Measurements from ENCODE around the gene GLIS2. TPM values are rescaled to one million over a fixed set of nuclear protein-coding genes. Genes with fewer than 3 reads are reported as not detected.

Gene GLIS2
- total and polyA plus RNA-seq, 2 of the 4 experiments (the other 2 are of a cell fraction): 0.36 to 8.4 TPM

DNA sequence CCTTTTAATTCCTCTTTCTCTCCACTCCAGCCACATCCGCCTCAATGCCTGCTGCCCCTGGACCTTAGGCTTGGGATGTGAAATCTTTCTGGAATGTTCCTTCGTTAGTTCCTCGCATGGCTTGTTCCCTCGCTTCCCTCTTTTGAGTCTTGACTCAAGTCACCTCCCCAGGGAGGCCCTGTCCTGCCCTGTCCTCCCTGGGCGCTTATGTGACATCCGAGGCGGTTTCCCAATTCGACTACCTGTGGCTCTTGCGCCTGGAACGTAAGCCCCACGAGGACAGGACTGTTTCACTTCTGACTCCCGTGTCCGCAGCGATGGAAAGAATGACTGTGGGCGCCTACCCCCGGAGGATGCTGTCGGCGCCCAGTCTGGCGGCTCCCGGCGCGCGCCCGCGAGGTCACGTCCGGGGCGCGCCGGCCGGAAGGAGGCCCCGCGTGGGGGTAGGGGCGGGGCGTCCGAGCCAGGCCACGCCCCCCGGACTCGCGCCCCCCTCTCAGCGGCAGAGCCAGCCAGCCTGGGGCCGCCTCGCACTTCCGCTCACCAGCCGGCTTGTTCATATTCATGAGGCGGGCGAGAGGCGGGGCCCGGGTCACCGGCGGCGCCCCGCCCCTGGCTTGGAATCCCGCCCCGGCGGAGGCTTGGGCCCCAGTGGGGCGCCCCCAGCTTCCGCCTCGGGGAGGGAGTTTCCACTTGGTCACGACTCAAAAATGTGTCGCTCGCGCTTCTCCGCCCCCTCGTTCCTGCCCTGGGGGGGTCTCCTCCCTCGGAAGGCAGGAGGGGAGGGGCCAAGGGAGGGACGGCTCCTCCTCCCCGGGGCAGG, 8.4 kb upstream of the GLIS2 start:
- Histone ChIP-seq H3K9ac (ENCODE audit: low read depth, low read length) (peak overlapping the region; percentile 68), H3K4me2 (ENCODE audit: low read depth, low read length) (peak overlapping the region; percentile 92), H3K14ac (replicated peaks; ENCODE audit: low read depth, low read length) (peak overlapping the region; percentile 100), H3K27me3 (ENCODE audit: control insufficient read depth, insufficient read depth, low read length) (no peaks in the 10 kb centered on the region), H4K8ac (ENCODE audit: low read depth in 2 of 2, low read length in 2 of 2) (peak overlapping the region; percentile 95 to 99), H3K4ac (ENCODE audit: low read depth, low read length) (peak overlapping the region; percentile 100), H2BK120ac (ENCODE audit: low read depth, low read length) (peak overlapping the region; percentile 94), H2BK5ac (ENCODE audit: low read depth, low read length, poor library complexity, severe bottlenecking) (peak overlapping the region; percentile 87), H2AFZ (replicated peaks; ENCODE audit: low read length, poor library complexity) (peak overlapping the region; percentile 96), H3K79me1 (ENCODE audit: low read depth in 1 of 2, low read length in 2 of 2) (peaks cover 9 to 32% of the 10 kb centered on the region in 2 experiments; a peak in 3 of 4 replicates), H3K27ac (ENCODE audit: insufficient read depth, low read length) (peak overlapping the region; percentile 87), H3K18ac (ENCODE audit: low read depth, low read length) (peak overlapping the region; percentile 84), H2BK15ac (ENCODE audit: low read depth, low read length) (peak overlapping the region; percentile 81), H3K36me3 (ENCODE audit: control insufficient read depth, insufficient read depth, low read length) (no peaks in the 10 kb centered on the region; the same call in 1 of the 2 replicates), H3K4me3 (ENCODE audit: insufficient read depth, low read depth, low read length) (peak overlapping the region; percentile 77), H2AK5ac (ENCODE audit: low read depth, low read length) (peak overlapping the region; percentile 98), H4K20me1 (ENCODE audit: insufficient read depth, low read length) (no peaks in the 10 kb centered on the region), H2BK20ac (ENCODE audit: low read depth, low read length) (peak overlapping the region; percentile 77), H3K9me1 (ENCODE audit: insufficient read depth, low read length) (peaks cover 21% of the 10 kb centered on the region), H3K4me1 (ENCODE audit: control insufficient read depth, insufficient read depth, low read length) (peaks cover 7% of the 10 kb centered on the region), H4K91ac (ENCODE audit: insufficient read depth, low read depth, low read length) (peak overlapping the region; percentile 99), H3K9me3 (ENCODE audit: control insufficient read depth, insufficient read depth, low read length) (no peaks in the 10 kb centered on the region), H2AK9ac (replicated peaks; ENCODE audit: low read depth, low read length, poor library complexity) (peak overlapping the region; percentile 100), H3K23ac (ENCODE audit: low read depth, low read length) (peak overlapping the region; percentile 99), H3K56ac (ENCODE audit: extremely low read depth, insufficient read depth, low read length) (peak overlapping the region; percentile 70), H4K5ac (ENCODE audit: low read depth, low read length) (peak overlapping the region; percentile 90)
- ATAC-seq (ENCODE audit: low read depth) (peak; percentile 90), DNase-seq (peak; percentile 94)
- dilution Hi-C loops (cut with HindIII; ENCODE audit: low sequenced_read_pairs, unreplicated experiment) (no loop called here), in situ Hi-C loops (cut with MboI; ENCODE audit: low sequenced_read_pairs) (no loop called here), intact Hi-C loops (cut with micrococcal nuclease) (no loop called here)
- ChIA-PET POLR2A (ENCODE audit: unreplicated experiment) (interaction anchor here (0.7 kb wide), 1 partner anchor 21 kb away, joined by 4 read pairs; no protein-coding TSS in a partner anchor), CTCF (interaction anchor here (1.1 kb wide), 1 partner anchor 23 kb away, joined by 8 read pairs; no protein-coding TSS in a partner anchor)
- 9% methylated on average over 23 of the region's 68 CpGs; no CpG with 5 or more reads in 1 of the 2 experiments for WGBS, 2 experiments (ENCODE audit: extremely low coverage in 2 of 2, insufficient read length in 1 of 2)
- BruUV-seq (replicated peaks): no TSS peak
- TF ChIP-seq, protein P1, sequence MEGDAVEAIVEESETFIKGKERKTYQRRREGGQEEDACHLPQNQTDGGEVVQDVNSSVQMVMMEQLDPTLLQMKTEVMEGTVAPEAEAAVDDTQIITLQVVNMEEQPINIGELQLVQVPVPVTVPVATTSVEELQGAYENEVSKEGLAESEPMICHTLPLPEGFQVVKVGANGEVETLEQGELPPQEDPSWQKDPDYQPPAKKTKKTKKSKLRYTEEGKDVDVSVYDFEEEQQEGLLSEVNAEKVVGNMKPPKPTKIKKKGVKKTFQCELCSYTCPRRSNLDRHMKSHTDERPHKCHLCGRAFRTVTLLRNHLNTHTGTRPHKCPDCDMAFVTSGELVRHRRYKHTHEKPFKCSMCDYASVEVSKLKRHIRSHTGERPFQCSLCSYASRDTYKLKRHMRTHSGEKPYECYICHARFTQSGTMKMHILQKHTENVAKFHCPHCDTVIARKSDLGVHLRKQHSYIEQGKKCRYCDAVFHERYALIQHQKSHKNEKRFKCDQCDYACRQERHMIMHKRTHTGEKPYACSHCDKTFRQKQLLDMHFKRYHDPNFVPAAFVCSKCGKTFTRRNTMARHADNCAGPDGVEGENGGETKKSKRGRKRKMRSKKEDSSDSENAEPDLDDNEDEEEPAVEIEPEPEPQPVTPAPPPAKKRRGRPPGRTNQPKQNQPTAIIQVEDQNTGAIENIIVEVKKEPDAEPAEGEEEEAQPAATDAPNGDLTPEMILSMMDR (conservative IDR thresholded peaks at IDR 0.05; ENCODE audit: low read depth, low read length): no peak
- TF ChIP-seq USF2 (IDR thresholded peaks at IDR 0.05; ENCODE audit: low read depth, low read length): no peak; the same call in 1 of the 2 replicates
- TF ChIP-seq RCOR1 (IDR thresholded peaks at IDR 0.05; ENCODE audit: insufficient replicate concordance, low read length): peak; percentile 67
- no peak for TF ChIP-seq NFE2L2 (IDR thresholded peaks at IDR 0.05; ENCODE audit: low read depth, low read length)
- TF ChIP-seq RFX5 (IDR thresholded peaks at IDR 0.05; ENCODE audit: low read depth, low read length): no peak
- TF ChIP-seq MAZ (IDR thresholded peaks at IDR 0.05; ENCODE audit: borderline replicate concordance, low read depth, low read length): peak; percentile 93
- no peak for TF ChIP-seq RAD21 (IDR thresholded peaks at IDR 0.05; ENCODE audit: low read length)
- no peak; the same call in 1 of the 2 replicates for TF ChIP-seq POLR2A (IDR thresholded peaks at IDR 0.05; ENCODE audit: low read depth, low read length)
- TF ChIP-seq, protein P2, sequence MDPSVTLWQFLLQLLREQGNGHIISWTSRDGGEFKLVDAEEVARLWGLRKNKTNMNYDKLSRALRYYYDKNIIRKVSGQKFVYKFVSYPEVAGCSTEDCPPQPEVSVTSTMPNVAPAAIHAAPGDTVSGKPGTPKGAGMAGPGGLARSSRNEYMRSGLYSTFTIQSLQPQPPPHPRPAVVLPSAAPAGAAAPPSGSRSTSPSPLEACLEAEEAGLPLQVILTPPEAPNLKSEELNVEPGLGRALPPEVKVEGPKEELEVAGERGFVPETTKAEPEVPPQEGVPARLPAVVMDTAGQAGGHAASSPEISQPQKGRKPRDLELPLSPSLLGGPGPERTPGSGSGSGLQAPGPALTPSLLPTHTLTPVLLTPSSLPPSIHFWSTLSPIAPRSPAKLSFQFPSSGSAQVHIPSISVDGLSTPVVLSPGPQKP (IDR thresholded peaks at IDR 0.05; ENCODE audit: borderline replicate concordance, low read depth, low read length): 0 out of 2 replicates have a peak, but pooled peaks have one; percentile 6
- no peak for TF ChIP-seq CHD1 (IDR thresholded peaks at IDR 0.05; ENCODE audit: low read depth, low read length)
- TF ChIP-seq BHLHE40 (IDR thresholded peaks at IDR 0.05; ENCODE audit: low read depth, low read length): no peak
- TF ChIP-seq CEBPB (IDR thresholded peaks at IDR 0.05; ENCODE audit: low read depth, low read length): no peak
- TF ChIP-seq FOS (IDR thresholded peaks at IDR 0.05; ENCODE audit: low read depth, low read length): peak; percentile 16; the same call in 1 of the 2 replicates
- no peak for TF ChIP-seq MAFK (IDR thresholded peaks at IDR 0.05; ENCODE audit: low read depth, low read length)

All from IMR-90 (cell line).